ENCODE results near the gene FBXO8. TPM values are rescaled to one million over a fixed set of nuclear protein-coding genes. Genes with fewer than 3 reads are reported as not detected.

FBXO8 gene
- total and polyA plus RNA-seq, 10 donors = 9.7 to 38.4 (median 26.8) TPM

DNA sequence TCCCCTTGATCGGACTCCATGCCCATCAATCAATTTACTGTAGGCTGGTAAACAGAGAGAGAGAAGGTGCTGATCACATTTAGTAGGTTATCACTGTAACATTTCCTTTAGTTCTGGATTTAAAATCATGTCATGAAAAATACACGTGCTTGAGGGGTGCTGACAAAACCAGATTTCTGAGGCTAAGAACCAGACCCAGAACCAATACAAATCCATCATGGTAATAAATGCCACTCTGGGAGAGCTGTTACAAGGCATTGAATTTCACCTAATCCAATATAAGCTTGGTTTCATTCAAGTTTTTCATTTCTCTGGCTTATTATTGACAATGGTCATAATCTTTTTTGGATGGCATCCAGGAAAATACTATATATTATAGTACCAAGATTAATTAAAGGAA, 54.5 kb downstream of the FBXO8 start:
- Histone ChIP-seq H3K27me3 (replicated peaks in 1 of 7) (peaks cover 0 to 21% (median 0%) of the 10 kb centered on the region in 7 donors), H3K36me3 (no peaks in the 10 kb centered on the region), H3K4me1 (no peaks in the 10 kb centered on the region), H3K9me3 (no peaks in the 10 kb centered on the region), H3K27ac (no peak overlapping the region), H3K4me3 (no peak overlapping the region)
- intact Hi-C loops (cut with DNase I; ENCODE audit: low total_unique reads) = loop anchor here (10.0 kb wide), 1 partner anchor 76 kb away; no protein-coding TSS in a partner anchor
- WGBS, 5 donors = 70 to 81% (median 76%) methylated on average over 2 of the region's 2 CpGs
- DNase-seq = no peak
- TF ChIP-seq, protein P1, sequence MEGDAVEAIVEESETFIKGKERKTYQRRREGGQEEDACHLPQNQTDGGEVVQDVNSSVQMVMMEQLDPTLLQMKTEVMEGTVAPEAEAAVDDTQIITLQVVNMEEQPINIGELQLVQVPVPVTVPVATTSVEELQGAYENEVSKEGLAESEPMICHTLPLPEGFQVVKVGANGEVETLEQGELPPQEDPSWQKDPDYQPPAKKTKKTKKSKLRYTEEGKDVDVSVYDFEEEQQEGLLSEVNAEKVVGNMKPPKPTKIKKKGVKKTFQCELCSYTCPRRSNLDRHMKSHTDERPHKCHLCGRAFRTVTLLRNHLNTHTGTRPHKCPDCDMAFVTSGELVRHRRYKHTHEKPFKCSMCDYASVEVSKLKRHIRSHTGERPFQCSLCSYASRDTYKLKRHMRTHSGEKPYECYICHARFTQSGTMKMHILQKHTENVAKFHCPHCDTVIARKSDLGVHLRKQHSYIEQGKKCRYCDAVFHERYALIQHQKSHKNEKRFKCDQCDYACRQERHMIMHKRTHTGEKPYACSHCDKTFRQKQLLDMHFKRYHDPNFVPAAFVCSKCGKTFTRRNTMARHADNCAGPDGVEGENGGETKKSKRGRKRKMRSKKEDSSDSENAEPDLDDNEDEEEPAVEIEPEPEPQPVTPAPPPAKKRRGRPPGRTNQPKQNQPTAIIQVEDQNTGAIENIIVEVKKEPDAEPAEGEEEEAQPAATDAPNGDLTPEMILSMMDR (IDR thresholded peaks at IDR 0.05 in 8 of 11, conservative IDR thresholded peaks at IDR 0.05 in 3 of 11) = no peak
- TF ChIP-seq POLR2A (IDR thresholded peaks at IDR 0.05) (no peak), POLR2AphosphoS5 (IDR thresholded peaks at IDR 0.05) (no peak)

DNA sequence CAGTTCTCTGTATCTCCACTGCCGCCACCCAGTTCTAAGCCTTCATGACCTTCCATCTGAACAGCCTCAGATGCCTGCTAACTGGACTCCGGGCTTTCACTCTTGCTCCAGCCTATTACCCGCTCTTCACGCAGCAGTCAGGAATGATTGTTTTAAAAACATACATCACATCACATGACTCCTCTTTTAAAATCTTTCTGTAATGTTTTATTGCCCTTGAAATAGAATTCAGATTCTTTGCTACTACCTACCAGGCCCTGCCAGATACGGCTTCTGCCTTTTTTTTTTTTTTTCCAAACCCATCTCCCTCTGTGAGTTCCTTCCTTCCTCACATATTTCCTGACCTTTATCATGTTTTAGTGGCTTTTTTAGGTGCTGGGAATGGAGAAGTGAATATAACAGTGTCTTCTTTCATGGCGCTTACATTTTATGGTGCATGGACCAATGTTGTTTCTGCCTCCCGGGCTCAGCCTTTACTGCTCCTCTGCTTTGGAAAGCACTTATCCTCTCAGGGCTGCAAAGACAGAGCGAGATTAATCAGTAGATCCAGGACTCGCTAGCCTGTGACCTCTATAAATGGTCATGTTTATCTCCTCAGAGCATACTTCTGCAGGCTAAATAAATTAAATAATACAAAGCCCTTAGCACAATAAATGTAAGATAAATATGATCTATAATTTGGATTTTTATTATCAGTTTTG, 58.0 kb downstream of the FBXO8 start:
- 64 to 78% (median 67%) methylated on average over 9 of the region's 9 CpGs for WGBS, 5 donors
- Histone ChIP-seq H3K27ac (no peak overlapping the region), H3K4me1 (no peaks in the 10 kb centered on the region), H3K36me3 (no peaks in the 10 kb centered on the region), H3K9me3 (no peaks in the 10 kb centered on the region), H3K27me3 (replicated peaks in 1 of 7) (peaks cover 0 to 37% (median 5%) of the 10 kb centered on the region in 7 donors), H3K4me3 (no peak overlapping the region)
- intact Hi-C loops (cut with DNase I; ENCODE audit: low total_unique reads) = loop anchor here (10.0 kb wide), 1 partner anchor 79 kb away; no protein-coding TSS in a partner anchor
- DNase-seq = no peak
- TF ChIP-seq POLR2AphosphoS5 (IDR thresholded peaks at IDR 0.05) (no peak), POLR2A (IDR thresholded peaks at IDR 0.05) (no peak)
- TF ChIP-seq, protein P1 (IDR thresholded peaks at IDR 0.05 in 8 of 11, conservative IDR thresholded peaks at IDR 0.05 in 3 of 11) = no peak

DNA sequence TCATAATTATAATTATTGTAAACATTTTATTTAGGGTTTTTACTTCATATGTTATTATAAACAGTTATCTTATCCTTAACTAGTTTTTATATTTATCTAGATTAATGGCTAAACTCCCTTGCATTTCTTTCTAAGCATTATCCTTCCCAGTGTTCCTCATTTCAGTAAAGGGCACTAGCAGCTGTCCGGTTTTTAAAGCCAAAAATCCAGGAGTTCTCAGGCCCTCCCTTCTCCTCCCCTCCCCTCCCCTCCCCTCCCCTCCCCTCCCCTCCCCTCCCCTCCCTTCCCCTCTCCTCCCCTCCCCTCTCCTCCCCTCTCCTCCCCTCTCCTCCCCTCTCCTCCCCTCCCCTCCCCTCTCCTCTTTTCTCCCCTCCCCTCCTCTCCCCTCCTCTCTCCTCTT, 58.9 kb downstream of the FBXO8 start:
- no peak overlapping the region for H3K4me3 ChIP-seq
- 68 to 93% (median 89%) methylated on average over 1 of the region's 1 CpG for WGBS, 5 donors
- TF ChIP-seq POLR2AphosphoS5 (IDR thresholded peaks at IDR 0.05) (no peak), POLR2A (IDR thresholded peaks at IDR 0.05) (no peak)
- TF ChIP-seq, protein P1 (IDR thresholded peaks at IDR 0.05 in 8 of 11, conservative IDR thresholded peaks at IDR 0.05 in 3 of 11) = no peak
- H3K9me3 ChIP-seq = no peaks in the 10 kb centered on the region
- H3K36me3 ChIP-seq = no peaks in the 10 kb centered on the region
- H3K27me3 ChIP-seq (replicated peaks in 1 of 7) = peaks cover 0 to 46% (median 8%) of the 10 kb centered on the region in 7 donors
- intact Hi-C loops (cut with DNase I; ENCODE audit: low total_unique reads) = loop anchor here (10.0 kb wide), 1 partner anchor 80 kb away; no protein-coding TSS in a partner anchor
- no peaks in the 10 kb centered on the region for H3K4me1 ChIP-seq
- H3K27ac ChIP-seq = no peak overlapping the region
- DNase-seq = no peak

DNA sequence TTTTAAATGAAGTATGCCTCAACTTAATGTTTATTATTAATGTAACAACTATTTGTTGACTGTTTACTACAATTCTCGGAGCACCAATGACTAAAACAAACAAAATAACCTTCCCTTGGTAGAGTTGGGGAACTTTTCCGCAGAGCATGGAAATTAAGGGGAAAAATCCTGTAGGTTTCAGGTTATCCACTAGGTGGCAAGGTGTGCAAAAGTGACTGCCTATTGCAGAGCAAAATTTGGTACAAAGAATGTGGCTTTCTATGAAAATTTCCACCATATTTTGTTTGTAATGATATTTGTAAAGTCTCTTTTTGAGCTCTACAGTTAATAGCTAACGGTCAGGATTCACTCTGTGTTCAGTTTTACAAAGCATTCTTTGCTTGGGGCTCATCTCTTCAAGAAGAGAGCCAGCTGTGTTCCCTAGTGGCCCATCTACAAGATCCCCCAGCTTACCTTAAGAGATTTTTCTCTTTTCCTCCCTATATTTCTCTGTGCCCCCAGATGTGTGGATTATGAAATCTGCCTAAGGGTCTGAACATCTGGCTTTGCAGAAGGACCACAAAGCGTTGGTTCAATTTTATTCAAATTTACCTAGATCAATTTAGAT, 61.1 kb downstream of the FBXO8 start:
- DNase-seq = no peak
- Histone ChIP-seq H3K4me3 (no peak overlapping the region), H3K4me1 (peaks cover 4 to 13% (median 10%) of the 10 kb centered on the region in 6 donors), H3K36me3 (no peaks in the 10 kb centered on the region), H3K9me3 (no peaks in the 10 kb centered on the region), H3K27ac (no peak overlapping the region), H3K27me3 (replicated peaks in 1 of 7) (peaks cover 0 to 68% (median 30%) of the 10 kb centered on the region in 7 donors)
- intact Hi-C loops (cut with DNase I; ENCODE audit: low total_unique reads) = loop anchor here (10.0 kb wide), 1 partner anchor 82 kb away; no protein-coding TSS in a partner anchor
- TF ChIP-seq POLR2A (IDR thresholded peaks at IDR 0.05) = no peak
- TF ChIP-seq, protein P1 (IDR thresholded peaks at IDR 0.05 in 8 of 11, conservative IDR thresholded peaks at IDR 0.05 in 3 of 11) = peak in 6 of 11 experiments; percentile 42 to 61 (median 58)
- WGBS, 5 donors = 34 to 42% (median 37%) methylated on average over 4 of the region's 4 CpGs

Measured in spleen (tissue), 11 donors.